ENCODE results near the gene KNCN. TPM values are rescaled to one million over a fixed set of nuclear protein-coding genes. Genes with fewer than 3 reads are reported as not detected.

Gene KNCN
- total RNA-seq, 1 experiment from 2014 or later: not detected

- WGBS (ENCODE audit: extremely low coverage, insufficient read length, low lambda C conversion rate): no CpG with 5 or more reads among the region's 2 CpGs
- Histone ChIP-seq H2BK5ac (ENCODE audit: insufficient read length, low read length) (no peak overlapping the region), H3K9me3 (ENCODE audit: control insufficient read depth, low read depth, low read length) (no peaks in the 10 kb centered on the region), H3K18ac (ENCODE audit: insufficient read length, low read depth, low read length) (no peak overlapping the region), H3K56ac (ENCODE audit: insufficient read length, low read depth, low read length) (no peak overlapping the region), H3K27me3 (ENCODE audit: insufficient read depth, low read length) (peaks cover 25% of the 10 kb centered on the region), H2BK120ac (ENCODE audit: low read depth, low read length, poor library complexity, severe bottlenecking) (no peak overlapping the region), H3K79me1 (ENCODE audit: insufficient read depth, low read depth, low read length, poor library complexity, severe bottlenecking) (no peaks in the 10 kb centered on the region), H3K79me2 (ENCODE audit: insufficient read depth, low read length) (no peaks in the 10 kb centered on the region), H2BK12ac (ENCODE audit: insufficient read length, low read depth, low read length) (no peak overlapping the region), H3K27ac (ENCODE audit: insufficient read length, low read depth, low read length) (no peak overlapping the region), H2BK20ac (ENCODE audit: low read depth, low read length, poor library complexity, severe bottlenecking) (no peak overlapping the region), H2AK5ac (ENCODE audit: insufficient read length, low read length) (no peak overlapping the region), H4K91ac (ENCODE audit: insufficient read length, low read depth, low read length) (no peak overlapping the region), H3K4me2 (ENCODE audit: insufficient read depth, insufficient read length, low read length) (no peak overlapping the region), H4K5ac (ENCODE audit: insufficient read length, low read depth, low read length) (no peak overlapping the region), H3K14ac (ENCODE audit: insufficient read depth, low read length) (no peak overlapping the region), H3K23ac (ENCODE audit: insufficient read length, low read depth, low read length) (no peak overlapping the region), H3K9ac (ENCODE audit: extremely low read depth, insufficient read length, low read length) (no peak overlapping the region), H3K4ac (ENCODE audit: low read depth, low read length) (no peak overlapping the region), H4K20me1 (ENCODE audit: control insufficient read depth, insufficient read depth, insufficient read length) (no peaks in the 10 kb centered on the region), H2AFZ (ENCODE audit: low read length) (no peak overlapping the region), H3K23me2 (ENCODE audit: insufficient read length, low read depth, low read length, poor library complexity, severe bottlenecking) (peaks cover 3% of the 10 kb centered on the region), H4K8ac (replicated peaks; ENCODE audit: insufficient read length, low read depth, low read length) (no peak overlapping the region), H3T11ph (ENCODE audit: low read length) (no peak overlapping the region), H2BK15ac (ENCODE audit: low read depth, low read length) (no peak overlapping the region), H3K4me1 (ENCODE audit: insufficient read depth, low read length) (no peaks in the 10 kb centered on the region)
- H3K4me3 Mint-ChIP-seq: no peak overlapping the region
- peaks cover 0 to 2% of the 10 kb centered on the region in 2 experiments; a peak in 2 of 5 replicates for H3K9me3 Mint-ChIP-seq
- no peaks in the 10 kb centered on the region for H3K36me3 Mint-ChIP-seq (ENCODE audit: insufficient read depth in 1 of 3, low read depth in 3 of 3)
- H3K27me3 Mint-ChIP-seq (ENCODE audit: low read depth): peaks cover 94% of the 10 kb centered on the region
- DNase-seq: no peak
- TF ChIP-seq CTCF (conservative IDR thresholded peaks at IDR 0.05): no peak
- peaks cover 6 to 14% of the 10 kb centered on the region in 2 experiments for H3K4me1 Mint-ChIP-seq
- H3K27ac Mint-ChIP-seq: no peak overlapping the region
Observed at GRCh38 chr1:46537651-46538050, 13.8 kb downstream of the KNCN start.
